ENCODE data around the gene TLR7.

The TLR7 gene

GRCh38 chrX:12906046-12906761, 39.3 kb downstream of the TLR7 start, which contains the start of gene TLR8:
TLR8 (plus strand) TSS chrX:12906620; CDS start chrX:12906707, 87 bp downstream.
- no peak within 1 kb of the TSS for H3K4me3 ChIP-seq (ENCODE audit: low read depth, low read length)
- H3K27me3 ChIP-seq (ENCODE audit: control insufficient read depth, insufficient read depth, low read length) = no peaks in the 10 kb centered on the region
- H3K9ac ChIP-seq (ENCODE audit: low read depth, low read length) = no peak within 1 kb of the TSS
- H3K4me1 ChIP-seq (ENCODE audit: control insufficient read depth, insufficient read depth, low read length) = no peaks in the 10 kb centered on the region
- H3K27ac ChIP-seq (ENCODE audit: low read depth, low read length) = no peak within 1 kb of the TSS
- H3K36me3 ChIP-seq (ENCODE audit: control insufficient read depth, insufficient read depth, low read length) = no peaks in the 10 kb centered on the region
- no peaks in the 10 kb centered on the region for H3K9me3 ChIP-seq (ENCODE audit: control insufficient read depth, insufficient read depth, low read length)

GRCh38 chrX:12910423-12911121, 43.7 kb downstream of the TLR7 start:
- Histone ChIP-seq H3K4me3 (ENCODE audit: low read depth, low read length) (no peak overlapping the region), H3K9me3 (ENCODE audit: control insufficient read depth, insufficient read depth, low read length) (no peaks in the 10 kb centered on the region), H3K36me3 (ENCODE audit: control insufficient read depth, insufficient read depth, low read length) (no peaks in the 10 kb centered on the region), H3K27ac (ENCODE audit: low read depth, low read length) (no peak overlapping the region), H3K27me3 (ENCODE audit: control insufficient read depth, insufficient read depth, low read length) (no peaks in the 10 kb centered on the region), H3K4me1 (ENCODE audit: control insufficient read depth, insufficient read depth, low read length) (no peaks in the 10 kb centered on the region), H3K9ac (ENCODE audit: low read depth, low read length) (no peak overlapping the region)

- no peak overlapping the region for H3K27ac ChIP-seq (ENCODE audit: low read depth, low read length)
- no peaks in the 10 kb centered on the region for H3K9me3 ChIP-seq (ENCODE audit: control insufficient read depth, insufficient read depth, low read length)
- no peaks in the 10 kb centered on the region for H3K4me1 ChIP-seq (ENCODE audit: control insufficient read depth, insufficient read depth, low read length)
- no peak overlapping the region for H3K9ac ChIP-seq (ENCODE audit: low read depth, low read length)
- no peak overlapping the region for H3K4me3 ChIP-seq (ENCODE audit: low read depth, low read length)
- H3K36me3 ChIP-seq (ENCODE audit: control insufficient read depth, insufficient read depth, low read length) = no peaks in the 10 kb centered on the region
- no peaks in the 10 kb centered on the region for H3K27me3 ChIP-seq (ENCODE audit: control insufficient read depth, insufficient read depth, low read length)
These were observed 44.2 kb downstream of the TLR7 start for GRCh38 chrX:12911122-12911470.

GRCh38 chrX:12912791-12913482, 46.1 kb downstream of the TLR7 start:
- H3K4me1 ChIP-seq (ENCODE audit: control insufficient read depth, insufficient read depth, low read length) = no peaks in the 10 kb centered on the region
- H3K9me3 ChIP-seq (ENCODE audit: control insufficient read depth, insufficient read depth, low read length) = no peaks in the 10 kb centered on the region
- no peaks in the 10 kb centered on the region for H3K36me3 ChIP-seq (ENCODE audit: control insufficient read depth, insufficient read depth, low read length)
- H3K27ac ChIP-seq (ENCODE audit: low read depth, low read length) = no peak overlapping the region
- no peak overlapping the region for H3K4me3 ChIP-seq (ENCODE audit: low read depth, low read length)
- no peak overlapping the region for H3K9ac ChIP-seq (ENCODE audit: low read depth, low read length)
- H3K27me3 ChIP-seq (ENCODE audit: control insufficient read depth, insufficient read depth, low read length) = no peaks in the 10 kb centered on the region

GRCh38 chrX:12917753-12918152, 50.9 kb downstream of the TLR7 start:
- H3K36me3 ChIP-seq (ENCODE audit: control insufficient read depth, insufficient read depth, low read length) = no peaks in the 10 kb centered on the region
- H3K4me1 ChIP-seq (ENCODE audit: control insufficient read depth, insufficient read depth, low read length) = no peaks in the 10 kb centered on the region
- no peak overlapping the region for H3K9ac ChIP-seq (ENCODE audit: low read depth, low read length)
- no peaks in the 10 kb centered on the region for H3K27me3 ChIP-seq (ENCODE audit: control insufficient read depth, insufficient read depth, low read length)
- H3K4me3 ChIP-seq (ENCODE audit: low read depth, low read length) = no peak overlapping the region
- no peak overlapping the region for H3K27ac ChIP-seq (ENCODE audit: low read depth, low read length)
- H3K9me3 ChIP-seq (ENCODE audit: control insufficient read depth, insufficient read depth, low read length) = no peaks in the 10 kb centered on the region

- H3K4me1 ChIP-seq (ENCODE audit: control insufficient read depth, insufficient read depth, low read length) = no peaks in the 10 kb centered on the region
- no peaks in the 10 kb centered on the region for H3K27me3 ChIP-seq (ENCODE audit: control insufficient read depth, insufficient read depth, low read length)
- H3K4me3 ChIP-seq (ENCODE audit: low read depth, low read length) = no peak overlapping the region
- H3K36me3 ChIP-seq (ENCODE audit: control insufficient read depth, insufficient read depth, low read length) = no peaks in the 10 kb centered on the region
- no peaks in the 10 kb centered on the region for H3K9me3 ChIP-seq (ENCODE audit: control insufficient read depth, insufficient read depth, low read length)
- no peak overlapping the region for H3K9ac ChIP-seq (ENCODE audit: low read depth, low read length)
- no peak overlapping the region for H3K27ac ChIP-seq (ENCODE audit: low read depth, low read length)
These were observed 52.2 kb downstream of the TLR7 start for GRCh38 chrX:12919051-12919450.

- no peaks in the 10 kb centered on the region for H3K27me3 ChIP-seq (ENCODE audit: control insufficient read depth, insufficient read depth, low read length)
- H3K9me3 ChIP-seq (ENCODE audit: control insufficient read depth, insufficient read depth, low read length) = no peaks in the 10 kb centered on the region
- H3K36me3 ChIP-seq (ENCODE audit: control insufficient read depth, insufficient read depth, low read length) = no peaks in the 10 kb centered on the region
- no peak overlapping the region for H3K4me3 ChIP-seq (ENCODE audit: low read depth, low read length)
- no peak overlapping the region for H3K9ac ChIP-seq (ENCODE audit: low read depth, low read length)
- no peak overlapping the region for H3K27ac ChIP-seq (ENCODE audit: low read depth, low read length)
- H3K4me1 ChIP-seq (ENCODE audit: control insufficient read depth, insufficient read depth, low read length) = no peaks in the 10 kb centered on the region
These were observed 52.7 kb downstream of the TLR7 start for GRCh38 chrX:12919620-12920019.

GRCh38 chrX:12920990-12921389, 54.1 kb downstream of the TLR7 start:
- Histone ChIP-seq H3K27ac (ENCODE audit: low read depth, low read length) (no peak overlapping the region), H3K27me3 (ENCODE audit: control insufficient read depth, insufficient read depth, low read length) (no peaks in the 10 kb centered on the region), H3K4me3 (ENCODE audit: low read depth, low read length) (no peak overlapping the region), H3K36me3 (ENCODE audit: control insufficient read depth, insufficient read depth, low read length) (no peaks in the 10 kb centered on the region), H3K4me1 (ENCODE audit: control insufficient read depth, insufficient read depth, low read length) (no peaks in the 10 kb centered on the region), H3K9me3 (ENCODE audit: control insufficient read depth, insufficient read depth, low read length) (no peaks in the 10 kb centered on the region), H3K9ac (ENCODE audit: low read depth, low read length) (no peak overlapping the region)

GRCh38 chrX:12921886-12922598, 55.2 kb downstream of the TLR7 start:
- no peaks in the 10 kb centered on the region for H3K27me3 ChIP-seq (ENCODE audit: control insufficient read depth, insufficient read depth, low read length)
- H3K4me3 ChIP-seq (ENCODE audit: low read depth, low read length) = no peak overlapping the region
- no peaks in the 10 kb centered on the region for H3K36me3 ChIP-seq (ENCODE audit: control insufficient read depth, insufficient read depth, low read length)
- no peak overlapping the region for H3K27ac ChIP-seq (ENCODE audit: low read depth, low read length)
- H3K4me1 ChIP-seq (ENCODE audit: control insufficient read depth, insufficient read depth, low read length) = no peaks in the 10 kb centered on the region
- H3K9me3 ChIP-seq (ENCODE audit: control insufficient read depth, insufficient read depth, low read length) = no peaks in the 10 kb centered on the region
- H3K9ac ChIP-seq (ENCODE audit: low read depth, low read length) = no peak overlapping the region

GRCh38 chrX:12922599-12922919, 55.7 kb downstream of the TLR7 start:
- Histone ChIP-seq H3K27ac (ENCODE audit: low read depth, low read length) (no peak overlapping the region), H3K4me1 (ENCODE audit: control insufficient read depth, insufficient read depth, low read length) (no peaks in the 10 kb centered on the region), H3K9ac (ENCODE audit: low read depth, low read length) (no peak overlapping the region), H3K36me3 (ENCODE audit: control insufficient read depth, insufficient read depth, low read length) (no peaks in the 10 kb centered on the region), H3K9me3 (ENCODE audit: control insufficient read depth, insufficient read depth, low read length) (no peaks in the 10 kb centered on the region), H3K27me3 (ENCODE audit: control insufficient read depth, insufficient read depth, low read length) (no peaks in the 10 kb centered on the region), H3K4me3 (ENCODE audit: low read depth, low read length) (no peak overlapping the region)

- no peak overlapping the region for H3K27ac ChIP-seq (ENCODE audit: low read depth, low read length)
- peaks cover 6% of the 10 kb centered on the region; the same call in 1 of the 2 replicates for H3K9me3 ChIP-seq (ENCODE audit: control insufficient read depth, insufficient read depth, low read length)
- H3K4me3 ChIP-seq (ENCODE audit: low read depth, low read length) = no peak overlapping the region
- no peaks in the 10 kb centered on the region for H3K36me3 ChIP-seq (ENCODE audit: control insufficient read depth, insufficient read depth, low read length)
- H3K9ac ChIP-seq (ENCODE audit: low read depth, low read length) = no peak overlapping the region
- H3K27me3 ChIP-seq (ENCODE audit: control insufficient read depth, insufficient read depth, low read length) = no peaks in the 10 kb centered on the region
- no peaks in the 10 kb centered on the region for H3K4me1 ChIP-seq (ENCODE audit: control insufficient read depth, insufficient read depth, low read length)
These were observed 62.8 kb downstream of the TLR7 start for GRCh38 chrX:12929701-12930100.

Data from HUES48 (cell line).